HG02970 (cell line): Measurements from ENCODE around the gene INPP4B.

Source experiments
- ATAC-seq: cut with Tn5 transposase; IDR thresholded peaks from one replicate; pipeline ENCODE4 v1.9.1; 2021; ENCODE audit warnings: mild to moderate bottlenecking, moderate library complexity, moderate number of reproducible peaks; ENCODE audit not compliant: unreplicated experiment, low FRiP score

The INPP4B gene

GRCh38 chr4:142126890-142127497, 719.1 kb downstream of the INPP4B start:
- peak; percentile 63 for ATAC-seq

- ATAC-seq: no peak
Observed at GRCh38 chr4:142124874-142125273, 721.2 kb downstream of the INPP4B start.

GRCh38 chr4:142121448-142122350, 724.4 kb downstream of the INPP4B start:
- ATAC-seq: no peak

GRCh38 chr4:142120921-142121320, 725.2 kb downstream of the INPP4B start:
- no peak for ATAC-seq

- no peak for ATAC-seq
Observed at GRCh38 chr4:142112451-142112850, 733.6 kb downstream of the INPP4B start.

GRCh38 chr4:142110136-142110535, 736.0 kb downstream of the INPP4B start:
- ATAC-seq: no peak

- no peak for ATAC-seq
Observed at GRCh38 chr4:142104041-142104440, 742.1 kb downstream of the INPP4B start.

- no peak for ATAC-seq
Observed at GRCh38 chr4:142101401-142101800, 744.7 kb downstream of the INPP4B start.

- no peak for ATAC-seq
Observed at GRCh38 chr4:142100941-142101340, 745.2 kb downstream of the INPP4B start.

- no peak for ATAC-seq
Observed at GRCh38 chr4:142098900-142099545, 747.1 kb downstream of the INPP4B start.

GRCh38 chr4:142098380-142098779, 747.7 kb downstream of the INPP4B start:
- no peak for ATAC-seq

- ATAC-seq: no peak
Observed at GRCh38 chr4:142097015-142097414, 749.1 kb downstream of the INPP4B start.

GRCh38 chr4:142095886-142096605, 750.1 kb downstream of the INPP4B start:
- no peak for ATAC-seq

GRCh38 chr4:142092941-142093340, 753.2 kb downstream of the INPP4B start:
- no peak for ATAC-seq

GRCh38 chr4:142091691-142092182, 754.4 kb downstream of the INPP4B start:
- no peak for ATAC-seq

GRCh38 chr4:142091085-142091513, 755.0 kb downstream of the INPP4B start:
- ATAC-seq: no peak

GRCh38 chr4:142088906-142089305, 757.2 kb downstream of the INPP4B start:
- no peak for ATAC-seq

GRCh38 chr4:142085513-142086292, 760.4 kb downstream of the INPP4B start:
- ATAC-seq: no peak

GRCh38 chr4:142083264-142083663, 762.8 kb downstream of the INPP4B start:
- no peak for ATAC-seq

- no peak for ATAC-seq
Observed at GRCh38 chr4:142081025-142081424, 765.1 kb downstream of the INPP4B start.
